H1 (cell line): ENCODE results near the gene PLIN1.

Experiments used
- BRCA1 ChIP-seq: IDR thresholded peaks from 2 replicates; pipeline ENCODE4 v1.6.1; 2012; ENCODE audit warnings: low read depth, low read length, improper control_type of control experiment
- CEBPB ChIP-seq: IDR thresholded peaks from 2 replicates; pipeline ENCODE4 v1.6.1; 2012; ENCODE audit warnings: low read depth, low read length
- KDM1A ChIP-seq: fragments of 200-600, 300-600 bp; sonication (generic); IDR thresholded peaks from 2 replicates; pipeline ENCODE4 v1.7.1; 2016; ENCODE audit warnings: mild to moderate bottlenecking, low read length, borderline replicate concordance
- SIX5 ChIP-seq: IDR thresholded peaks from 2 replicates; pipeline ENCODE4 v1.6.1; 2011; ENCODE audit warnings: mild to moderate bottlenecking, low read depth, low read length
- TCF12 ChIP-seq: IDR thresholded peaks from 2 replicates; pipeline ENCODE4 v1.6.1; 2011; ENCODE audit warnings: low read depth, mild to moderate bottlenecking, low read length
- TF ChIP-seq, protein P1 (sequence below), 3 experiments: IDR thresholded peaks; 1 replicate in 2 of 3; 2 replicates in 1 of 3; pipeline versions ENCODE4 v1.5.1 to v1.6.1; 2011; ENCODE audit warnings: low read length in 3 of 3, mild to moderate bottlenecking in 3 of 3, inconsistent platforms in 2 of 3, low read depth in 1 of 3, moderate library complexity in 1 of 3; ENCODE audit not compliant: insufficient read depth in 1 of 3; ENCODE audit errors: control extremely low read depth in 1 of 3
- TF ChIP-seq, protein P2 (sequence below): IDR thresholded peaks from 2 replicates; pipeline ENCODE4 v1.6.1; 2011; ENCODE audit warnings: low read length, improper control_type of control experiment

GRCh38 chr15:89657686-89658200 lies 21.4 kb downstream of the PLIN1 start:
- TF ChIP-seq, protein P1, sequence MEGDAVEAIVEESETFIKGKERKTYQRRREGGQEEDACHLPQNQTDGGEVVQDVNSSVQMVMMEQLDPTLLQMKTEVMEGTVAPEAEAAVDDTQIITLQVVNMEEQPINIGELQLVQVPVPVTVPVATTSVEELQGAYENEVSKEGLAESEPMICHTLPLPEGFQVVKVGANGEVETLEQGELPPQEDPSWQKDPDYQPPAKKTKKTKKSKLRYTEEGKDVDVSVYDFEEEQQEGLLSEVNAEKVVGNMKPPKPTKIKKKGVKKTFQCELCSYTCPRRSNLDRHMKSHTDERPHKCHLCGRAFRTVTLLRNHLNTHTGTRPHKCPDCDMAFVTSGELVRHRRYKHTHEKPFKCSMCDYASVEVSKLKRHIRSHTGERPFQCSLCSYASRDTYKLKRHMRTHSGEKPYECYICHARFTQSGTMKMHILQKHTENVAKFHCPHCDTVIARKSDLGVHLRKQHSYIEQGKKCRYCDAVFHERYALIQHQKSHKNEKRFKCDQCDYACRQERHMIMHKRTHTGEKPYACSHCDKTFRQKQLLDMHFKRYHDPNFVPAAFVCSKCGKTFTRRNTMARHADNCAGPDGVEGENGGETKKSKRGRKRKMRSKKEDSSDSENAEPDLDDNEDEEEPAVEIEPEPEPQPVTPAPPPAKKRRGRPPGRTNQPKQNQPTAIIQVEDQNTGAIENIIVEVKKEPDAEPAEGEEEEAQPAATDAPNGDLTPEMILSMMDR (IDR thresholded peaks at IDR 0.05; ENCODE audit: control extremely low read depth in 1 of 3, insufficient read depth in 1 of 3, low read depth in 1 of 3, low read length in 3 of 3), result no peak
- TF ChIP-seq SIX5, result no peak
- no peak for TF ChIP-seq TCF12
- no peak for TF ChIP-seq CEBPB
- TF ChIP-seq BRCA1, result no peak
- TF ChIP-seq, protein P2, sequence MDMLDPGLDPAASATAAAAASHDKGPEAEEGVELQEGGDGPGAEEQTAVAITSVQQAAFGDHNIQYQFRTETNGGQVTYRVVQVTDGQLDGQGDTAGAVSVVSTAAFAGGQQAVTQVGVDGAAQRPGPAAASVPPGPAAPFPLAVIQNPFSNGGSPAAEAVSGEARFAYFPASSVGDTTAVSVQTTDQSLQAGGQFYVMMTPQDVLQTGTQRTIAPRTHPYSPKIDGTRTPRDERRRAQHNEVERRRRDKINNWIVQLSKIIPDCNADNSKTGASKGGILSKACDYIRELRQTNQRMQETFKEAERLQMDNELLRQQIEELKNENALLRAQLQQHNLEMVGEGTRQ, result no peak
- TF ChIP-seq KDM1A, result no peak
